Epithelial cell of proximal tubule (primary cell): ENCODE measurements around the gene ST6GAL2. TPM values are rescaled to one million over a fixed set of nuclear protein-coding genes. Genes with fewer than 3 reads are reported as not detected.

Experiments used
- DNase-seq: peaks from one replicate; pipeline ENCODE4 v3.0.0-alpha.2; 2011; ENCODE audit warnings: low read depth
- H3K4me3 ChIP-seq: 2 replicates; pipeline ENCODE4 v1.5.1; 2011; ENCODE audit warnings: low read depth, mild to moderate bottlenecking, low read length
- CTCF ChIP-seq: conservative IDR thresholded peaks from 2 replicates; pipeline ENCODE4 v1.5.1; 2012; ENCODE audit warnings: low read depth, mild to moderate bottlenecking, low read length
- total RNA-seq: library from RNA; depleted of rRNA; stranded (reverse); fragments of >200 nt; gene quantifications from 2 replicates; pipeline ENCODE4 v1.2.3, GENCODE V29; 2015

ST6GAL2 gene
- total RNA-seq, 1 donor from 2014 or later: 0.23 TPM

- no peak for TF ChIP-seq CTCF
- no peak for DNase-seq
- H3K4me3 ChIP-seq: no peak overlapping the region
Measured at GRCh38 chr2:106831241-106831640, 54.7 kb downstream of the ST6GAL2 start.

GRCh38 chr2:106830191-106830590 is 55.8 kb downstream of the ST6GAL2 start:
- no peak for TF ChIP-seq CTCF
- H3K4me3 ChIP-seq: no peak overlapping the region
- DNase-seq: no peak

- TF ChIP-seq CTCF: no peak
- no peak overlapping the region for H3K4me3 ChIP-seq
- no peak for DNase-seq
Measured at GRCh38 chr2:106828119-106828518, 57.8 kb downstream of the ST6GAL2 start.

GRCh38 chr2:106827158-106827557 is 58.8 kb downstream of the ST6GAL2 start:
- TF ChIP-seq CTCF: no peak
- no peak overlapping the region for H3K4me3 ChIP-seq
- no peak for DNase-seq

- DNase-seq: peak; percentile 32
- TF ChIP-seq CTCF: no peak
- no peak overlapping the region for H3K4me3 ChIP-seq
Measured at GRCh38 chr2:106825161-106825560, 60.8 kb downstream of the ST6GAL2 start.

- DNase-seq: no peak
- H3K4me3 ChIP-seq: no peak overlapping the region
- no peak for TF ChIP-seq CTCF
Measured at GRCh38 chr2:106816974-106817373, 69.0 kb downstream of the ST6GAL2 start.

GRCh38 chr2:106812841-106813240 is 73.1 kb downstream of the ST6GAL2 start:
- TF ChIP-seq CTCF: no peak
- DNase-seq: no peak
- H3K4me3 ChIP-seq: no peak overlapping the region
